SK-N-SH treated with all-trans-retinoic acid at 6 μM for 48 hours (cell line): ENCODE measurements around the gene ATP6V0E1.
A peak's percentile ranks its signal among the peaks of the same experiment; 100 is the strongest.
"Not testable (repeated sequence)": the region's sequence is repeated elsewhere in the genome, so short reads cannot be mapped to it uniquely, and the experiment has no call there.

Experiments
- ATAC-seq: fragments of 200-7000 bp; cut with Tn5 transposase; 3 replicates; pipeline ENCODE4 v1.9.1; 2020; ENCODE audit warnings: mild to moderate bottlenecking, moderate library complexity
- ARNTL ChIP-seq: fragments of 450-650 bp; formaldehyde crosslinking; IDR thresholded peaks from 2 replicates; pipeline ENCODE4 v1.5.0; 2020; ENCODE audit warnings: low read depth, mild to moderate bottlenecking, moderate library complexity, borderline replicate concordance
- BACH2 ChIP-seq: fragments of 250-450 bp; sonication (Bioruptor Pico); IDR thresholded peaks from 2 replicates; pipeline ENCODE4 v1.9.0; 2021; ENCODE audit warnings: mild to moderate bottlenecking, borderline replicate concordance
- CSDC2 ChIP-seq: fragments of 250-450 bp; sonication (Bioruptor Pico); IDR thresholded peaks from 2 replicates; pipeline ENCODE4 v1.5.0; 2020; ENCODE audit warnings: mild to moderate bottlenecking, moderate library complexity
- ESRRG ChIP-seq: fragments of 250-450 bp; sonication (Bioruptor Pico); IDR thresholded peaks from 2 replicates; pipeline ENCODE4 v1.6.1; 2021; ENCODE audit warnings: mild to moderate bottlenecking
- GLIS3 ChIP-seq: fragments of 250-450 bp; sonication (Bioruptor Pico); IDR thresholded peaks from 2 replicates; pipeline ENCODE4 v1.5.0; 2020; ENCODE audit warnings: mild to moderate bottlenecking, moderate library complexity
- OSR1 ChIP-seq: fragments of 250-450 bp; sonication (Bioruptor Pico); IDR thresholded peaks from 2 replicates; pipeline ENCODE4 v1.8.0; 2022; ENCODE audit warnings: moderate library complexity, mild to moderate bottlenecking, inconsistent platforms
- PPARA ChIP-seq: fragments of 250-450 bp; sonication (Bioruptor Pico); IDR thresholded peaks from 2 replicates; pipeline ENCODE4 v1.5.0; 2020; ENCODE audit warnings: mild to moderate bottlenecking, borderline replicate concordance
- RARB ChIP-seq: fragments of 250-450 bp; sonication (Bioruptor Pico); IDR thresholded peaks from 2 replicates; pipeline ENCODE4 v1.8.0; 2021; ENCODE audit warnings: mild to moderate bottlenecking, moderate library complexity
- SNAI2 ChIP-seq: fragments of 250-450 bp; sonication (Bioruptor Pico); IDR thresholded peaks from 2 replicates; pipeline ENCODE4 v1.5.0; 2020; ENCODE audit warnings: mild to moderate bottlenecking, moderate library complexity
- TCF4 ChIP-seq: fragments of 250-450 bp; sonication (Bioruptor Pico); IDR thresholded peaks from 2 replicates; pipeline ENCODE4 v1.8.0; 2021; ENCODE audit warnings: mild to moderate bottlenecking, moderate library complexity, borderline replicate concordance
- TOX ChIP-seq: fragments of 250-450 bp; sonication (Bioruptor Pico); IDR thresholded peaks from 2 replicates; pipeline ENCODE4 v1.8.0; 2021; ENCODE audit warnings: mild to moderate bottlenecking, moderate library complexity, borderline replicate concordance
- ZC3H10 ChIP-seq: fragments of 250-450 bp; sonication (Bioruptor Pico); IDR thresholded peaks from 2 replicates; pipeline ENCODE4 v1.5.1; 2021; ENCODE audit warnings: mild to moderate bottlenecking, moderate library complexity
- ZFP3 ChIP-seq: fragments of 250-450 bp; sonication (Bioruptor Pico); IDR thresholded peaks from 2 replicates; pipeline ENCODE4 v1.5.0; 2020; ENCODE audit warnings: mild to moderate bottlenecking, moderate library complexity
- ZFP30 ChIP-seq: fragments of 450-650 bp; formaldehyde crosslinking; IDR thresholded peaks from 2 replicates; pipeline ENCODE4 v1.5.0; 2022; ENCODE audit warnings: mild to moderate bottlenecking, moderate library complexity
- ZNF565 ChIP-seq: fragments of 450-650 bp; formaldehyde crosslinking; conservative IDR thresholded peaks from 2 replicates; pipeline ENCODE4 v1.5.0; 2020; ENCODE audit warnings: low read depth, mild to moderate bottlenecking, moderate library complexity
- ZNF70 ChIP-seq: fragments of 450-650 bp; formaldehyde crosslinking; IDR thresholded peaks from 2 replicates; pipeline ENCODE4 v1.5.0; 2020; ENCODE audit warnings: mild to moderate bottlenecking, moderate library complexity
- ZNF8 ChIP-seq: fragments of 450-650 bp; formaldehyde crosslinking; IDR thresholded peaks from 2 replicates; pipeline ENCODE4 v1.5.0; 2020; ENCODE audit warnings: mild to moderate bottlenecking, moderate library complexity
- TF ChIP-seq, protein P1 (sequence below): fragments of 250-450 bp; sonication (Bioruptor Pico); IDR thresholded peaks from 2 replicates; pipeline ENCODE4 v1.5.1; 2020; ENCODE audit warnings: low read depth, mild to moderate bottlenecking, moderate library complexity
- TF ChIP-seq, protein P2 (sequence below): fragments of 250-450 bp; sonication (Bioruptor Pico); IDR thresholded peaks from 2 replicates; pipeline ENCODE4 v1.5.1; 2021; ENCODE audit warnings: mild to moderate bottlenecking, moderate library complexity
- TF ChIP-seq, protein P3 (sequence below): fragments of 250-450 bp; sonication (Bioruptor Pico); IDR thresholded peaks from 2 replicates; pipeline ENCODE4 v1.8.0; 2020; ENCODE audit warnings: mild to moderate bottlenecking, moderate library complexity, borderline replicate concordance
- TF ChIP-seq, protein P4 (sequence below): fragments of 250-450 bp; sonication (Bioruptor Pico); IDR thresholded peaks from 2 replicates; pipeline ENCODE4 v1.8.0; 2021; ENCODE audit warnings: low read depth, mild to moderate bottlenecking, moderate library complexity, borderline replicate concordance
- TF ChIP-seq, protein P5 (sequence below): fragments of 250-450 bp; sonication (Bioruptor Pico); IDR thresholded peaks from 2 replicates; pipeline ENCODE4 v1.5.0; 2020; ENCODE audit warnings: mild to moderate bottlenecking, moderate library complexity

The ATP6V0E1 gene

DNA sequence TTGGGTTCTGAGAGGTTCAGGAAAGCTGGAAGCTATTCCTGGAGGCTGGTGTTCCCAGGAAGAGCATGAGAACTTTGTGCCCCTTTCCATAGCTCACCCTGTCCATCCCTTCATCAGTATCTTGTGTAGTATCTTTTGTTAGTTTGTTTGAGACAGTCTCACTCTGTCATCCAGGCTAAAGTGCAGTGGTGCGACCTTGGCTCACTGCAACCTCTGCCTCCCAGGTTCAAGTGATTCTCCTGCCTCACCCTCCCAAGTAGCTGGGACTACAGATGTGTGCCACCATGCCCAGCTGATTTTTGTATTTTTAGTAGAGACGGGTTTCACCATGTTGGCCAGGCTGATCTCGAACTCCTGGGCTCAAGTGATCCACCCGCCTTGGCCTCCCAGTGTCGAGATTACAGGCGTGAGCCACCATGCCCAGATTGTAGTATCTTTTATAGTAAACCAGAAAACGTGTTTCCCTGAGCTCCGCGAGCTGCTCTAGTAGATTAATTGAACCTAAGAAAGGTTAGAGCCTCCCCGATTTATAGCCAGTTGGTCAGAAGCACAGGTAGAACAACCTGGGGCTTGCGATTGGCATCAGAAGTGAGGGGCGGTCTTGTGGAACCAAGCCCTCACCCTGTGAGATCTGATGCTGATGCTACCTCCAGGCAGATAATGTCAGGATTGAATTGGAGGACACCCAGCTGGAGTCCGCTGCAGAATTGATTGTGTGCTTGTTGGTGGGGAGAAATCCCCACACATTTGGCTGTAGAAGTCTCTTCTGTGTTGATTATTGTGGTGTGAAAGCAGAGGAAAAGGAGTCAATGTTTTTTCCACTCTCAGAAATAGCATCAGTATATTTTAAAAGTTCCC, 32.3 kb downstream of the ATP6V0E1 start:
- no peak; the same call in 2 of the 3 replicates for ATAC-seq
- TF ChIP-seq RARB (CRISPR knock-in tag) (no peak), ZFP30 (CRISPR knock-in tag) (no peak), ZFP3 (CRISPR knock-in tag) (no peak), ESRRG (no peak), ZNF565 (CRISPR knock-in tag) (no peak), TOX (CRISPR knock-in tag) (no peak), ZC3H10 (CRISPR knock-in tag) (no peak), ZNF70 (CRISPR knock-in tag) (no peak), BACH2 (CRISPR knock-in tag) (no peak), GLIS3 (CRISPR knock-in tag) (no peak), TCF4 (CRISPR knock-in tag) (no peak)
- TF ChIP-seq, protein P1, sequence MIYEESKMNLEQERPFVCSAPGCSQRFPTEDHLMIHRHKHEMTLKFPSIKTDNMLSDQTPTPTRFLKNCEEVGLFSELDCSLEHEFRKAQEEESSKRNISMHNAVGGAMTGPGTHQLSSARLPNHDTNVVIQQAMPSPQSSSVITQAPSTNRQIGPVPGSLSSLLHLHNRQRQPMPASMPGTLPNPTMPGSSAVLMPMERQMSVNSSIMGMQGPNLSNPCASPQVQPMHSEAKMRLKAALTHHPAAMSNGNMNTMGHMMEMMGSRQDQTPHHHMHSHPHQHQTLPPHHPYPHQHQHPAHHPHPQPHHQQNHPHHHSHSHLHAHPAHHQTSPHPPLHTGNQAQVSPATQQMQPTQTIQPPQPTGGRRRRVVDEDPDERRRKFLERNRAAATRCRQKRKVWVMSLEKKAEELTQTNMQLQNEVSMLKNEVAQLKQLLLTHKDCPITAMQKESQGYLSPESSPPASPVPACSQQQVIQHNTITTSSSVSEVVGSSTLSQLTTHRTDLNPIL (CRISPR knock-in tag): no peak
- TF ChIP-seq, protein P2, sequence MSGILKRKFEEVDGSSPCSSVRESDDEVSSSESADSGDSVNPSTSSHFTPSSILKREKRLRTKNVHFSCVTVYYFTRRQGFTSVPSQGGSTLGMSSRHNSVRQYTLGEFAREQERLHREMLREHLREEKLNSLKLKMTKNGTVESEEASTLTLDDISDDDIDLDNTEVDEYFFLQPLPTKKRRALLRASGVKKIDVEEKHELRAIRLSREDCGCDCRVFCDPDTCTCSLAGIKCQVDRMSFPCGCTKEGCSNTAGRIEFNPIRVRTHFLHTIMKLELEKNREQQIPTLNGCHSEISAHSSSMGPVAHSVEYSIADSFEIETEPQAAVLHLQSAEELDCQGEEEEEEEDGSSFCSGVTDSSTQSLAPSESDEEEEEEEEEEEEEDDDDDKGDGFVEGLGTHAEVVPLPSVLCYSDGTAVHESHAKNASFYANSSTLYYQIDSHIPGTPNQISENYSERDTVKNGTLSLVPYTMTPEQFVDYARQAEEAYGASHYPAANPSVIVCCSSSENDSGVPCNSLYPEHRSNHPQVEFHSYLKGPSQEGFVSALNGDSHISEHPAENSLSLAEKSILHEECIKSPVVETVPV: no peak
- TF ChIP-seq, protein P3, sequence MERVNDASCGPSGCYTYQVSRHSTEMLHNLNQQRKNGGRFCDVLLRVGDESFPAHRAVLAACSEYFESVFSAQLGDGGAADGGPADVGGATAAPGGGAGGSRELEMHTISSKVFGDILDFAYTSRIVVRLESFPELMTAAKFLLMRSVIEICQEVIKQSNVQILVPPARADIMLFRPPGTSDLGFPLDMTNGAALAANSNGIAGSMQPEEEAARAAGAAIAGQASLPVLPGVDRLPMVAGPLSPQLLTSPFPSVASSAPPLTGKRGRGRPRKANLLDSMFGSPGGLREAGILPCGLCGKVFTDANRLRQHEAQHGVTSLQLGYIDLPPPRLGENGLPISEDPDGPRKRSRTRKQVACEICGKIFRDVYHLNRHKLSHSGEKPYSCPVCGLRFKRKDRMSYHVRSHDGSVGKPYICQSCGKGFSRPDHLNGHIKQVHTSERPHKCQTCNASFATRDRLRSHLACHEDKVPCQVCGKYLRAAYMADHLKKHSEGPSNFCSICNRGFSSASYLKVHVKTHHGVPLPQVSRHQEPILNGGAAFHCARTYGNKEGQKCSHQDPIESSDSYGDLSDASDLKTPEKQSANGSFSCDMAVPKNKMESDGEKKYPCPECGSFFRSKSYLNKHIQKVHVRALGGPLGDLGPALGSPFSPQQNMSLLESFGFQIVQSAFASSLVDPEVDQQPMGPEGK (CRISPR knock-in tag): no peak
- TF ChIP-seq, protein P4, sequence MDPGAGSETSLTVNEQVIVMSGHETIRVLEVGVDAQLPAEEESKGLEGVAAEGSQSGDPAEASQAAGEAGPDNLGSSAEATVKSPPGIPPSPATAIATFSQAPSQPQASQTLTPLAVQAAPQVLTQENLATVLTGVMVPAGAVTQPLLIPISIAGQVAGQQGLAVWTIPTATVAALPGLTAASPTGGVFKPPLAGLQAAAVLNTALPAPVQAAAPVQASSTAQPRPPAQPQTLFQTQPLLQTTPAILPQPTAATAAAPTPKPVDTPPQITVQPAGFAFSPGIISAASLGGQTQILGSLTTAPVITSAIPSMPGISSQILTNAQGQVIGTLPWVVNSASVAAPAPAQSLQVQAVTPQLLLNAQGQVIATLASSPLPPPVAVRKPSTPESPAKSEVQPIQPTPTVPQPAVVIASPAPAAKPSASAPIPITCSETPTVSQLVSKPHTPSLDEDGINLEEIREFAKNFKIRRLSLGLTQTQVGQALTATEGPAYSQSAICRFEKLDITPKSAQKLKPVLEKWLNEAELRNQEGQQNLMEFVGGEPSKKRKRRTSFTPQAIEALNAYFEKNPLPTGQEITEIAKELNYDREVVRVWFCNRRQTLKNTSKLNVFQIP: no peak

- TF ChIP-seq ESRRG (no peak), CSDC2 (no peak), ZFP30 (CRISPR knock-in tag) (no peak), OSR1 (CRISPR knock-in tag) (no peak), SNAI2 (CRISPR knock-in tag) (no peak), ARNTL (CRISPR knock-in tag) (no peak), BACH2 (CRISPR knock-in tag) (no peak), ZNF70 (CRISPR knock-in tag) (no peak), TCF4 (CRISPR knock-in tag) (no peak), ZC3H10 (CRISPR knock-in tag) (no peak), GLIS3 (CRISPR knock-in tag) (no peak), ZNF565 (CRISPR knock-in tag) (no peak), ZNF8 (CRISPR knock-in tag) (no peak), PPARA (CRISPR knock-in tag) (no peak), RARB (CRISPR knock-in tag) (no peak)
- TF ChIP-seq, protein P4: no peak
- TF ChIP-seq, protein P5, sequence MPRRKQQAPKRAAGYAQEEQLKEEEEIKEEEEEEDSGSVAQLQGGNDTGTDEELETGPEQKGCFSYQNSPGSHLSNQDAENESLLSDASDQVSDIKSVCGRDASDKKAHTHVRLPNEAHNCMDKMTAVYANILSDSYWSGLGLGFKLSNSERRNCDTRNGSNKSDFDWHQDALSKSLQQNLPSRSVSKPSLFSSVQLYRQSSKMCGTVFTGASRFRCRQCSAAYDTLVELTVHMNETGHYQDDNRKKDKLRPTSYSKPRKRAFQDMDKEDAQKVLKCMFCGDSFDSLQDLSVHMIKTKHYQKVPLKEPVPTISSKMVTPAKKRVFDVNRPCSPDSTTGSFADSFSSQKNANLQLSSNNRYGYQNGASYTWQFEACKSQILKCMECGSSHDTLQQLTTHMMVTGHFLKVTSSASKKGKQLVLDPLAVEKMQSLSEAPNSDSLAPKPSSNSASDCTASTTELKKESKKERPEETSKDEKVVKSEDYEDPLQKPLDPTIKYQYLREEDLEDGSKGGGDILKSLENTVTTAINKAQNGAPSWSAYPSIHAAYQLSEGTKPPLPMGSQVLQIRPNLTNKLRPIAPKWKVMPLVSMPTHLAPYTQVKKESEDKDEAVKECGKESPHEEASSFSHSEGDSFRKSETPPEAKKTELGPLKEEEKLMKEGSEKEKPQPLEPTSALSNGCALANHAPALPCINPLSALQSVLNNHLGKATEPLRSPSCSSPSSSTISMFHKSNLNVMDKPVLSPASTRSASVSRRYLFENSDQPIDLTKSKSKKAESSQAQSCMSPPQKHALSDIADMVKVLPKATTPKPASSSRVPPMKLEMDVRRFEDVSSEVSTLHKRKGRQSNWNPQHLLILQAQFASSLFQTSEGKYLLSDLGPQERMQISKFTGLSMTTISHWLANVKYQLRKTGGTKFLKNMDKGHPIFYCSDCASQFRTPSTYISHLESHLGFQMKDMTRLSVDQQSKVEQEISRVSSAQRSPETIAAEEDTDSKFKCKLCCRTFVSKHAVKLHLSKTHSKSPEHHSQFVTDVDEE (CRISPR knock-in tag): no peak
- TF ChIP-seq, protein P1 (CRISPR knock-in tag): no peak
- TF ChIP-seq, protein P3 (CRISPR knock-in tag): no peak
- peak; percentile 63 for ATAC-seq
Measured at GRCh38 chr5:173016598-173017046, 33.1 kb downstream of the ATP6V0E1 start.

DNA sequence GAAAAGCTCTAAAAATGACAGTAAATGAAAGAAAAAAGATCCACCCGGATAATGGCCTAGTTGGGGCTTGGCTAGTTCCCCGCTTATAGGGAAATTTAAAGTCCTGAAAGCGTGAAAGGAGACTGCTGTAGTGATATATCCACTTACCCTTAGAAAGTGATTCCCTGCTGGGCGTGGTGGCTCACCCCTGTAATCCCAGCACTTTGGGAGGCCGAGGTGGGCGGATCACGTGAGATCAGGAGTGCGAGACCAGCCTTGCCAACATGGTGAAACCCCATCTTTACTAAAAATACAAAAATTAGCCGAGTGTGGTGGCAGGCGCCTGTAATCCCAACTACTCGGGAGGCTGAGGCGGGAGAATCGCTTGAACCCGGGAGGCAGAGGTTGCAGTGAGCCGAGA, 33.5 kb downstream of the ATP6V0E1 start:
- not testable (repeated sequence) for ATAC-seq
